ENCODE data around the gene ITGB3.
"Not testable (repeated sequence)": the region's sequence is repeated elsewhere in the genome, so short reads cannot be mapped to it uniquely, and the experiment has no call there.

Gene ITGB3

GRCh38 chr17:47250855-47251254 lies 2.8 kb upstream of the ITGB3 start:
- no peak for DNase-seq

- DNase-seq: no peak
Observed at GRCh38 chr17:47251421-47251940, 2.1 kb upstream of the ITGB3 start.

- no peak for DNase-seq
Observed at GRCh38 chr17:47252209-47252608, 1.4 kb upstream of the ITGB3 start.

- DNase-seq: no peak
Observed at GRCh38 chr17:47252766-47253512, 688 bp upstream of the ITGB3 start.

- no peak for DNase-seq
Observed at GRCh38 chr17:47254403-47254943, 846 bp downstream of the ITGB3 start.

GRCh38 chr17:47257651-47258339 lies 4.2 kb downstream of the ITGB3 start:
- no peak for DNase-seq

- no peak for DNase-seq
Observed at GRCh38 chr17:47262586-47262985, 9.0 kb downstream of the ITGB3 start.

- no peak for DNase-seq
Observed at GRCh38 chr17:47264166-47264565, 10.5 kb downstream of the ITGB3 start.

GRCh38 chr17:47265983-47266541 lies 12.4 kb downstream of the ITGB3 start:
- no peak for DNase-seq

- no peak for DNase-seq
Observed at GRCh38 chr17:47266782-47267181, 13.2 kb downstream of the ITGB3 start.

- no peak for DNase-seq
Observed at GRCh38 chr17:47267354-47267828, 13.8 kb downstream of the ITGB3 start.

GRCh38 chr17:47268964-47269363 lies 15.3 kb downstream of the ITGB3 start:
- not testable (repeated sequence) for DNase-seq

- not testable (repeated sequence) for DNase-seq
Observed at GRCh38 chr17:47269561-47270280, 16.1 kb downstream of the ITGB3 start.

- DNase-seq: no peak
Observed at GRCh38 chr17:47270946-47271705, 17.5 kb downstream of the ITGB3 start.

- no peak for DNase-seq
Observed at GRCh38 chr17:47272491-47272890, 18.9 kb downstream of the ITGB3 start.

GRCh38 chr17:47273245-47273644 lies 19.6 kb downstream of the ITGB3 start:
- DNase-seq: no peak

- DNase-seq: no peak
Observed at GRCh38 chr17:47274319-47275069, 20.9 kb downstream of the ITGB3 start.

- peak; percentile 86 for DNase-seq
Observed at GRCh38 chr17:47275245-47275984, 21.8 kb downstream of the ITGB3 start.

GRCh38 chr17:47276444-47276843 lies 22.8 kb downstream of the ITGB3 start:
- DNase-seq: no peak

- DNase-seq: peak; percentile 93
Observed at GRCh38 chr17:47276868-47277267, 23.2 kb downstream of the ITGB3 start.

Measured in DMS153 (cell line).